ENCODE measurements around the gene MLXIPL.
"Not testable (repeated sequence)": the region's sequence is repeated elsewhere in the genome, so short reads cannot be mapped to it uniquely, and the experiment has no call there.

The MLXIPL gene

GRCh38 chr7:73577627-73578341, 46.5 kb downstream of the MLXIPL start:
- no peak for DNase-seq (ENCODE audit: low spot score)

- DNase-seq (ENCODE audit: low spot score), result no peak
These were observed 50.5 kb downstream of the MLXIPL start for GRCh38 chr7:73573791-73574190.

GRCh38 chr7:73573276-73573675, 51.0 kb downstream of the MLXIPL start:
- no peak for DNase-seq (ENCODE audit: low spot score)

- no peak for DNase-seq (ENCODE audit: low spot score)
These were observed 51.5 kb downstream of the MLXIPL start for GRCh38 chr7:73572767-73573186.

GRCh38 chr7:73570977-73571376, 53.3 kb downstream of the MLXIPL start:
- DNase-seq (ENCODE audit: low spot score), result no peak

GRCh38 chr7:73570521-73570920, 53.8 kb downstream of the MLXIPL start:
- DNase-seq (ENCODE audit: low spot score), result no peak

- no peak for DNase-seq (ENCODE audit: low spot score)
These were observed 55.2 kb downstream of the MLXIPL start for GRCh38 chr7:73569042-73569608.

- no peak for DNase-seq (ENCODE audit: low spot score)
These were observed 56.3 kb downstream of the MLXIPL start for GRCh38 chr7:73567846-73568685.

- no peak for DNase-seq (ENCODE audit: low spot score)
These were observed 57.2 kb downstream of the MLXIPL start for GRCh38 chr7:73567140-73567539.

GRCh38 chr7:73566431-73566830, 57.9 kb downstream of the MLXIPL start:
- not testable (repeated sequence) for DNase-seq (ENCODE audit: low spot score)

GRCh38 chr7:73565675-73566340, 58.5 kb downstream of the MLXIPL start:
- DNase-seq (ENCODE audit: low spot score), result no peak

GRCh38 chr7:73560109-73560835, 64.0 kb downstream of the MLXIPL start:
- no peak for DNase-seq (ENCODE audit: low spot score)

- DNase-seq (ENCODE audit: low spot score), result peak; percentile 61
These were observed 66.7 kb downstream of the MLXIPL start, which contains the start of gene BCL7B for GRCh38 chr7:73557397-73558257. Gene BCL7B, minus strand, starts transcription at chr7:73557690. Its CDS starts 112 bp downstream, at chr7:73557578.

GRCh38 chr7:73557108-73557396, 67.3 kb downstream of the MLXIPL start:
- peak; percentile 85 for DNase-seq (ENCODE audit: low spot score)

GRCh38 chr7:73556208-73557107, 67.9 kb downstream of the MLXIPL start:
- no peak for DNase-seq (ENCODE audit: low spot score)

GRCh38 chr7:73555411-73555982, 68.8 kb downstream of the MLXIPL start:
- no peak for DNase-seq (ENCODE audit: low spot score)

GRCh38 chr7:73550093-73550492, 74.2 kb downstream of the MLXIPL start:
- DNase-seq (ENCODE audit: low spot score), result not testable (repeated sequence)

- no peak for DNase-seq (ENCODE audit: low spot score)
These were observed 75.1 kb downstream of the MLXIPL start for GRCh38 chr7:73549176-73549575.

- DNase-seq (ENCODE audit: low spot score), result no peak
These were observed 76.5 kb downstream of the MLXIPL start for GRCh38 chr7:73547841-73548240.
